Measurements from ENCODE around the gene TMCO6.

- TF ChIP-seq CTCF (IDR thresholded peaks at IDR 0.05; ENCODE audit: poor library complexity, severe bottlenecking) = peak; percentile 63
- peak; percentile 22 for TF ChIP-seq SMC3 (conservative IDR thresholded peaks at IDR 0.05; ENCODE audit: poor library complexity)
- no peak for TF ChIP-seq EZH2 (IDR thresholded peaks at IDR 0.05; ENCODE audit: borderline replicate concordance, insufficient read depth, low read length, poor library complexity, severe bottlenecking)
- no peak for TF ChIP-seq EP300 (conservative IDR thresholded peaks at IDR 0.05; ENCODE audit: poor library complexity, severe bottlenecking)
- no peak for TF ChIP-seq REST (IDR thresholded peaks at IDR 0.05; ENCODE audit: borderline replicate concordance)
Observed at GRCh38 chr5:140639148-140639981, at the start of gene TMCO6.

Data from neural cell (in vitro differentiated cells).